BE2C (cell line): ENCODE data around the gene CEP170B.
A peak's percentile ranks its signal among the peaks of the same experiment; 100 is the strongest.

Experiments used
- DNase-seq: peaks from one replicate; pipeline ENCODE4 v3.0.0-alpha.2; 2020
- H3K27me3 ChIP-seq: fragments of 250-450 bp; sonication (Bioruptor Pico); 2 replicates; pipeline ENCODE4 v1.5.1; 2020; ENCODE audit warnings: mild to moderate bottlenecking
- H3K36me3 ChIP-seq: fragments of 250-450 bp; sonication (Bioruptor Pico); 2 replicates; pipeline ENCODE4 v1.5.1; 2020; ENCODE audit warnings: mild to moderate bottlenecking
- H3K4me1 ChIP-seq: fragments of 250-450 bp; sonication (Bioruptor Pico); 2 replicates; pipeline ENCODE4 v1.5.1; 2020
- H3K4me3 ChIP-seq: 2 replicates; pipeline ENCODE4 v1.5.1; 2011; ENCODE audit warnings: low read depth, low read length
- H3K9me3 ChIP-seq: fragments of 250-450 bp; sonication (Bioruptor Pico); 2 replicates; pipeline ENCODE4 v1.5.1; 2020
- TF ChIP-seq, protein P1 (sequence below): IDR thresholded peaks from 2 replicates; pipeline ENCODE4 v1.5.1; 2012; ENCODE audit warnings: mild to moderate bottlenecking, low read depth, low read length

The CEP170B gene

GRCh38 chr14:104877066-104877805 is 12.2 kb downstream of the CEP170B start:
- Histone ChIP-seq H3K36me3 (no peaks in the 10 kb centered on the region), H3K9me3 (no peaks in the 10 kb centered on the region), H3K4me1 (peaks cover 27% of the 10 kb centered on the region), H3K4me3 (no peak overlapping the region), H3K27me3 (no peaks in the 10 kb centered on the region)
- peak; percentile 8 for DNase-seq
- TF ChIP-seq, protein P1, sequence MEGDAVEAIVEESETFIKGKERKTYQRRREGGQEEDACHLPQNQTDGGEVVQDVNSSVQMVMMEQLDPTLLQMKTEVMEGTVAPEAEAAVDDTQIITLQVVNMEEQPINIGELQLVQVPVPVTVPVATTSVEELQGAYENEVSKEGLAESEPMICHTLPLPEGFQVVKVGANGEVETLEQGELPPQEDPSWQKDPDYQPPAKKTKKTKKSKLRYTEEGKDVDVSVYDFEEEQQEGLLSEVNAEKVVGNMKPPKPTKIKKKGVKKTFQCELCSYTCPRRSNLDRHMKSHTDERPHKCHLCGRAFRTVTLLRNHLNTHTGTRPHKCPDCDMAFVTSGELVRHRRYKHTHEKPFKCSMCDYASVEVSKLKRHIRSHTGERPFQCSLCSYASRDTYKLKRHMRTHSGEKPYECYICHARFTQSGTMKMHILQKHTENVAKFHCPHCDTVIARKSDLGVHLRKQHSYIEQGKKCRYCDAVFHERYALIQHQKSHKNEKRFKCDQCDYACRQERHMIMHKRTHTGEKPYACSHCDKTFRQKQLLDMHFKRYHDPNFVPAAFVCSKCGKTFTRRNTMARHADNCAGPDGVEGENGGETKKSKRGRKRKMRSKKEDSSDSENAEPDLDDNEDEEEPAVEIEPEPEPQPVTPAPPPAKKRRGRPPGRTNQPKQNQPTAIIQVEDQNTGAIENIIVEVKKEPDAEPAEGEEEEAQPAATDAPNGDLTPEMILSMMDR = no peak

DNA sequence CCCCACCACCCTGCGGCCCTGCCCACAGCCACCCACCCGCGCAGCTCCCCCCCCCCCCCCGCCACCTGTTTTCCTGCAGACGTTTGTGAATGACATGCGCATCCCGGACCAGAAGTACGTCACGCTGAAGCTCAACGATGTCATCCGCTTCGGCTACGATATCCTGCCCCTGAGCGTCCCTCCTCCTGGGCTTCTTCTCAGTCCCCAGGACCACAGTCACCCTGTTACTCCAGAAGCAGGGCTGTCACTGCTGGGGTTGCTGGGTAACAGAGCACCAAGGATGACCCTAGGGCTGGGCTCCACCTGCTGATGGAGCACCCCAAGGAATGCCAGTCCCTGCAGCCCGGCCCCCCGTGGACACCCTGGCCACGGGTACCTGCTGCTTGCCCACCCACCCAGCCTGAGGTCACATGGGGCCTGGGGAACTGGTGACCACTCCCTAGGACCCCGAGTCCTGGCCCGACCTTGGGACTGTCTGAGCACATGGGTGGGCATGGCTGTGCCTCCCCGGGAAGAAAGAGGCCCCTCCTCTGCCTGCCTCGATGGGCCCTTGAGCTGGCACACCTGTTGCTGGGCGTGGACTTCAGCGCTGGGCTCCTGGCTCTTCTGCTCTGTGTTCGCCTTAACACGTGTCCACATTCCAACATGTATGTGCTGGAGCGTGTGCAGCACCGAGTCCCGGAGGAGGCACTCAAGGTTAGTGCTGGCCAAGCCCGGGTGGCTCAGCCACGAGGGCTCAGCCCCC is 12.9 kb downstream of the CEP170B start:
- Histone ChIP-seq H3K27me3 (no peaks in the 10 kb centered on the region), H3K9me3 (no peaks in the 10 kb centered on the region), H3K4me1 (peaks cover 33% of the 10 kb centered on the region), H3K36me3 (no peaks in the 10 kb centered on the region), H3K4me3 (no peak overlapping the region)
- TF ChIP-seq, protein P1 = no peak
- peak; percentile 7 for DNase-seq

- no peaks in the 10 kb centered on the region for H3K27me3 ChIP-seq
- no peaks in the 10 kb centered on the region for H3K36me3 ChIP-seq
- peaks cover 33% of the 10 kb centered on the region for H3K4me1 ChIP-seq
- no peaks in the 10 kb centered on the region for H3K9me3 ChIP-seq
- peak; percentile 55 for DNase-seq
- TF ChIP-seq, protein P1 = no peak
- H3K4me3 ChIP-seq = no peak overlapping the region
Measured at GRCh38 chr14:104878582-104878981, 13.5 kb downstream of the CEP170B start.

GRCh38 chr14:104879201-104879982 is 14.3 kb downstream of the CEP170B start:
- Histone ChIP-seq H3K36me3 (no peaks in the 10 kb centered on the region), H3K4me1 (peaks cover 33% of the 10 kb centered on the region), H3K4me3 (no peak overlapping the region), H3K27me3 (no peaks in the 10 kb centered on the region), H3K9me3 (no peaks in the 10 kb centered on the region)
- TF ChIP-seq, protein P1 = 0 out of 2 replicates have a peak, but pooled peaks have one; percentile 1
- DNase-seq = no peak

DNA sequence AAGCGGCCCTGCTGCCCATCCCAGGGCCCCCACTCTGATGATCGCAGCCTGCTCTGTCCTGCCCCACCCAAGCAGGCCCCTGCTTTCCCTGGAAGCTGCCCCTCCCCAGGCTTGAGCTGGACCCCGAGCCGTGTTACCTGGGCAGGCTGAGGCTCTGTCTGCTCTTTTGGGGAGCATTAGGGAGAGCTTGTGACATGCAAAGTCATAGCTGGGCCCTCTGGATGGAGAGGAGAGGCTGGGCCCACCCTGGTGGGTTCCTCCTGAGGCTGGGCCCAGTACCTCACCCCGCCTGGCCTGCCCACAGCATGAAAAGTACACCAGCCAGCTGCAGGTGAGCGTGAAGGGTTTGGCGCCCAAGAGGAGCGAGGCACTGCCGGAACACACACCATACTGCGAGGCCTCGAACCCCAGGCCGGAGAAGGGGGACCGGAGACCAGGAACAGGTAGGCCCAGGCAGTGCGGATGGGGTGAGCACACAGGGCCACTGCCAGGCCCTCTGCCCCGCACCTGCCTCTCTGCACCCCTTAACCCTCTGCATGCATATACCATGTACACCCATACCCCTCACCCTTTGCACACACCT is 15.0 kb downstream of the CEP170B start:
- H3K4me3 ChIP-seq = no peak overlapping the region
- H3K9me3 ChIP-seq = no peaks in the 10 kb centered on the region
- TF ChIP-seq, protein P1 = no peak

More for the DNA sequence above, 15.0 kb downstream of the CEP170B start:
- Histone ChIP-seq H3K36me3 (no peaks in the 10 kb centered on the region), H3K4me1 (peaks cover 33% of the 10 kb centered on the region), H3K27me3 (no peaks in the 10 kb centered on the region)
- no peak for DNase-seq
